Subcutaneous abdominal adipose tissue (tissue), 5 donors: ENCODE measurements around the gene TLCD3B.
"Not testable (repeated sequence)": the region's sequence is repeated elsewhere in the genome, so short reads cannot be mapped to it uniquely, and the experiment has no call there.

Experiments used
- H3K27ac ChIP-seq: one replicate; pipeline ENCODE4 v1.7.0; 2013; ENCODE audit warnings: low read depth, mild to moderate bottlenecking, inconsistent platforms, low read length, moderate library complexity
- H3K27me3 ChIP-seq, 5 donors: one replicate each; pipeline ENCODE4 v1.7.0; 2013; ENCODE audit warnings: low read length in 5 of 5, inconsistent platforms in 1 of 5; ENCODE audit not compliant: control insufficient read depth in 5 of 5, insufficient read depth in 4 of 5
- H3K36me3 ChIP-seq, 5 donors: one replicate each; pipeline ENCODE4 v1.7.0; 2013; ENCODE audit warnings: low read length in 5 of 5; ENCODE audit not compliant: control insufficient read depth in 5 of 5, insufficient read depth in 5 of 5
- H3K4me1 ChIP-seq, 5 donors: one replicate each; pipeline ENCODE4 v1.7.0; 2013; ENCODE audit warnings: low read length in 5 of 5, mild to moderate bottlenecking in 3 of 5, moderate library complexity in 1 of 5; ENCODE audit not compliant: control insufficient read depth in 5 of 5, insufficient read depth in 5 of 5
- H3K4me3 ChIP-seq, 5 donors: one replicate each; pipeline ENCODE4 v1.7.0; 2013; ENCODE audit warnings: low read length in 5 of 5, low read depth in 1 of 5
- H3K9ac ChIP-seq, 5 donors: one replicate each; pipeline ENCODE4 v1.7.0; 2013; ENCODE audit warnings: low read length in 5 of 5, mild to moderate bottlenecking in 4 of 5, moderate library complexity in 3 of 5
- H3K9me3 ChIP-seq, 5 donors: one replicate each; pipeline ENCODE4 v1.7.0; 2013; ENCODE audit warnings: low read length in 5 of 5; ENCODE audit not compliant: control insufficient read depth in 5 of 5
- donor health status: healthy.
- donor health status: healthy.
- donor health status: healthy.
- donor health status: healthy.
- donor health status: healthy.

The TLCD3B gene

GRCh38 chr16:30046588-30046987 is 15.5 kb upstream of the TLCD3B start:
- H3K27ac ChIP-seq = no peak overlapping the region
- H3K4me1 ChIP-seq = no peaks in the 10 kb centered on the region
- H3K4me3 ChIP-seq = no peak overlapping the region
- H3K9me3 ChIP-seq = no peaks in the 10 kb centered on the region
- no peaks in the 10 kb centered on the region for H3K36me3 ChIP-seq
- H3K9ac ChIP-seq = no peak overlapping the region
- H3K27me3 ChIP-seq = peaks cover 0 to 4% (median 0%) of the 10 kb centered on the region in 5 donors

- H3K9me3 ChIP-seq = no peaks in the 10 kb centered on the region
- no peaks in the 10 kb centered on the region for H3K4me1 ChIP-seq
- no peak overlapping the region for H3K27ac ChIP-seq
- no peaks in the 10 kb centered on the region for H3K36me3 ChIP-seq
- peaks cover 0 to 4% (median 0%) of the 10 kb centered on the region in 5 donors for H3K27me3 ChIP-seq
- no peak overlapping the region for H3K4me3 ChIP-seq
- H3K9ac ChIP-seq = no peak overlapping the region
Measured at GRCh38 chr16:30046178-30046577, 15.1 kb upstream of the TLCD3B start.

GRCh38 chr16:30041841-30042240 is 10.8 kb upstream of the TLCD3B start:
- H3K36me3 ChIP-seq = no peaks in the 10 kb centered on the region
- H3K27me3 ChIP-seq = peaks cover 0 to 4% (median 0%) of the 10 kb centered on the region in 5 donors
- H3K27ac ChIP-seq = no peak overlapping the region
- no peak overlapping the region for H3K9ac ChIP-seq
- H3K4me3 ChIP-seq = no peak overlapping the region
- H3K9me3 ChIP-seq = no peaks in the 10 kb centered on the region
- H3K4me1 ChIP-seq = no peaks in the 10 kb centered on the region

- H3K4me3 ChIP-seq, H3K36me3 ChIP-seq, H3K4me1 ChIP-seq, H3K27ac ChIP-seq, H3K9ac ChIP-seq, H3K27me3 ChIP-seq, H3K9me3 ChIP-seq: not testable (repeated sequence)
Measured at GRCh38 chr16:30040690-30041089, 9.6 kb upstream of the TLCD3B start.

- Histone ChIP-seq H3K9me3 (no peaks in the 10 kb centered on the region), H3K4me3 (no peak overlapping the region), H3K27ac (no peak overlapping the region), H3K36me3 (no peaks in the 10 kb centered on the region), H3K27me3 (peaks cover 0 to 4% (median 1%) of the 10 kb centered on the region in 5 donors), H3K9ac (no peak overlapping the region), H3K4me1 (no peaks in the 10 kb centered on the region)
Measured at GRCh38 chr16:30040221-30040620, 9.2 kb upstream of the TLCD3B start.

- no peaks in the 10 kb centered on the region for H3K36me3 ChIP-seq
- peaks cover 33 to 49% (median 43%) of the 10 kb centered on the region in 5 donors for H3K27me3 ChIP-seq
Measured at GRCh38 chr16:30033270-30033669, 2.2 kb upstream of the TLCD3B start.

GRCh38 chr16:30032083-30032819 is 1.2 kb upstream of the TLCD3B start:
- Histone ChIP-seq H3K36me3 (no peaks in the 10 kb centered on the region), H3K4me1 (peaks cover 0 to 4% (median 0%) of the 10 kb centered on the region in 5 donors), H3K27ac (no peak overlapping the region), H3K9ac (no peak overlapping the region), H3K27me3 (peaks cover 33 to 59% (median 50%) of the 10 kb centered on the region in 5 donors), H3K9me3 (no peaks in the 10 kb centered on the region), H3K4me3 (no peak overlapping the region)

More at GRCh38 chr16:30033270-30033669, 2.2 kb upstream of the TLCD3B start:
- no peaks in the 10 kb centered on the region for H3K9me3 ChIP-seq
- peaks cover 0 to 4% (median 0%) of the 10 kb centered on the region in 5 donors for H3K4me1 ChIP-seq
- H3K27ac ChIP-seq = no peak overlapping the region
- no peak overlapping the region for H3K4me3 ChIP-seq
- H3K9ac ChIP-seq = no peak overlapping the region

- Histone ChIP-seq H3K9ac (no peak overlapping the region), H3K27me3 (peaks cover 36 to 66% (median 58%) of the 10 kb centered on the region in 5 donors), H3K4me3 (no peak overlapping the region), H3K4me1 (peaks cover 0 to 4% (median 0%) of the 10 kb centered on the region in 5 donors), H3K9me3 (no peaks in the 10 kb centered on the region), H3K36me3 (no peaks in the 10 kb centered on the region), H3K27ac (no peak overlapping the region)
Measured at GRCh38 chr16:30031477-30031918, 427 bp upstream of the TLCD3B start.

GRCh38 chr16:30030011-30030685 is 923 bp downstream of the TLCD3B start:
- Histone ChIP-seq H3K4me1 (peaks cover 0 to 4% (median 0%) of the 10 kb centered on the region in 5 donors), H3K9me3 (no peaks in the 10 kb centered on the region), H3K9ac (no peak overlapping the region), H3K27ac (no peak overlapping the region), H3K36me3 (no peaks in the 10 kb centered on the region), H3K4me3 (no peak overlapping the region), H3K27me3 (peaks cover 38 to 71% (median 66%) of the 10 kb centered on the region in 5 donors)

- Histone ChIP-seq H3K9ac (no peak overlapping the region), H3K4me1 (peaks cover 0 to 4% (median 0%) of the 10 kb centered on the region in 5 donors), H3K4me3 (no peak overlapping the region), H3K36me3 (no peaks in the 10 kb centered on the region), H3K9me3 (no peaks in the 10 kb centered on the region), H3K27ac (no peak overlapping the region), H3K27me3 (peaks cover 39 to 68% (median 64%) of the 10 kb centered on the region in 5 donors)
Measured at GRCh38 chr16:30028438-30029076, 2.5 kb downstream of the TLCD3B start.
